ENCODE data around the gene CNGB1.

The CNGB1 gene

DNA sequence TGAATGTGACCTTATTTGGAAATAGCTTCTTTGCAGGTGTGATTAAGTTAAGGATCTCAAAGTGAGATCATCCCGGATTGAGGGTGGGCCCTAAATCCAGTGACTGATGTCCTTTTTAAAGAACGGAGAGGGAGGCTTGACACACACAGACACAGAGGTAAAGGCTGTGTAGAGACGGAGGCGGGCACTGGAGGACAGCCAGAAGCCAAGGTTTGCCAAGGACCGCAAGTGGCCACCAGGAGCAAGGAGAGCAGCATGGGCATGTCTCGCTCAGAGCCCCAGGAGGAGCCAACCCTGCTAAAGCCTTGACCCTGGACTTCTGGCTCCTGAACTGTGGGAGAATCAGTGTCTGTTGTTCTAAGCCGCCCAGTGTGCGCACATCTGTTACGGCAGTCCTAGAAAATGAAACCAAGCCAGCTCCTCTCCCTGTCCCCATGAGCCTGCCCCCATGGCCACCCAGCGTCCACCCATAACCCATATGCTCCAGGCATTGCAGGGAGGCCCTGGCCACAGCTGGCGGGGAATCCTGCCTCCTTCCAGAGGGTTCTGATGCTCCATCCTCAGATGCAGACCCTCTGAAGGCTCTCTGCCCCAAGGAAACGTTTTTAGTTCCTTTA, 15.2 kb downstream of the CNGB1 start:
- H3K27ac ChIP-seq (ENCODE audit: low read depth in 2 of 2, low read length in 2 of 2) = no peak overlapping the region
- H3K4me3 ChIP-seq (ENCODE audit: low read length in 2 of 2) = no peak overlapping the region
- H3K9me3 ChIP-seq (ENCODE audit: control insufficient read depth in 2 of 2, low read length in 2 of 2) = no peaks in the 10 kb centered on the region
- H3K9ac ChIP-seq (ENCODE audit: low read depth in 1 of 2, low read length in 2 of 2) = no peak overlapping the region
- no peaks in the 10 kb centered on the region for H3K4me1 ChIP-seq (ENCODE audit: control insufficient read depth in 2 of 2, insufficient read depth in 2 of 2, low read length in 2 of 2)
- H3K36me3 ChIP-seq (ENCODE audit: control insufficient read depth in 2 of 2, insufficient read depth in 2 of 2, low read length in 2 of 2) = no peaks in the 10 kb centered on the region
- no peaks in the 10 kb centered on the region for H3K27me3 ChIP-seq (ENCODE audit: control insufficient read depth in 2 of 2, insufficient read depth in 2 of 2, low read length in 2 of 2)

DNA sequence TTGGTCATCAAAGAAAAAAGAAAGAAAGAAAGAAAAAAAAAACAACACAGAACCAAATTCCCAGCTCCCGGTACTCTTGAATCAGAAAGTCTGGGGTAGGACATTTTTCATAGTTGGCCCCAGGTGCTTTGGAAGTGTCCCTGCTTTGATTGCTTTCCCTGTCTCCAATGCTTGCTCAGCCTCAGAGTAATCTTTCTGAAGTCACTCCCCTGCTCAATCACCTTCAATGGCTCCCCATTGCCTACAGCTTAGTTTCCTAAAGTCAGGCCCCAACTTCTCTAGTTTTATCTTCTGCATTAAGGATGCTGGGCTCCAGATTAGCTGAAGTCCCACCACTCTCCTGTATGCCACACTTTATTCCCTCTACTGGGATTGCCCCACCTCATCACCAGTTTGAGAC, 17.1 kb downstream of the CNGB1 start:
- H3K27ac ChIP-seq (ENCODE audit: low read depth in 2 of 2, low read length in 2 of 2) = no peak overlapping the region
- no peaks in the 10 kb centered on the region for H3K27me3 ChIP-seq (ENCODE audit: control insufficient read depth in 2 of 2, insufficient read depth in 2 of 2, low read length in 2 of 2)
- no peak overlapping the region for H3K9ac ChIP-seq (ENCODE audit: low read depth in 1 of 2, low read length in 2 of 2)
- H3K4me1 ChIP-seq (ENCODE audit: control insufficient read depth in 2 of 2, insufficient read depth in 2 of 2, low read length in 2 of 2) = no peaks in the 10 kb centered on the region
- H3K9me3 ChIP-seq (ENCODE audit: control insufficient read depth in 2 of 2, low read length in 2 of 2) = no peaks in the 10 kb centered on the region
- H3K4me3 ChIP-seq (ENCODE audit: low read length in 2 of 2) = no peak overlapping the region
- no peaks in the 10 kb centered on the region for H3K36me3 ChIP-seq (ENCODE audit: control insufficient read depth in 2 of 2, insufficient read depth in 2 of 2, low read length in 2 of 2)

DNA sequence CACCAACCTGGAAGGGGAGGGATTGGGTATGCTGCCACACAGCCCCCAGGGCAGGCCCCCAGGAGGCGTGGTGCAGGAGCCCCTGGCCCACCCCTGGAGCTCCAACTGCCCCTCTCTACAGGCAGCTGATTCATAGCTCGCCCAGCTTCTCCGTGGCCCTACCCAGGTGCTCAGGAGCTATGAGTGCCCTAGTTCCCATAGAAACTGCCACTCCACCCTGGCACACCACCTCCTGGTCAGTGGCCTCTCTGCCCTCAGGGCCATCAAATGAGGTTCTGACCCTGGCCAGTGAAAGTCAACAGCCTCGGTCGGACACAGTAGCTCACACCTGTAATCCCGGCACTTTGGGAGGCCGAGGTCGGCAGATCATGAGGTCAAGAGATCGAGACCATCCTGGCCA, 18.0 kb downstream of the CNGB1 start:
- no peaks in the 10 kb centered on the region for H3K27me3 ChIP-seq (ENCODE audit: control insufficient read depth in 2 of 2, insufficient read depth in 2 of 2, low read length in 2 of 2)
- H3K27ac ChIP-seq (ENCODE audit: low read depth in 2 of 2, low read length in 2 of 2) = no peak overlapping the region
- no peaks in the 10 kb centered on the region for H3K4me1 ChIP-seq (ENCODE audit: control insufficient read depth in 2 of 2, insufficient read depth in 2 of 2, low read length in 2 of 2)
- no peaks in the 10 kb centered on the region for H3K9me3 ChIP-seq (ENCODE audit: control insufficient read depth in 2 of 2, low read length in 2 of 2)
- H3K36me3 ChIP-seq (ENCODE audit: control insufficient read depth in 2 of 2, insufficient read depth in 2 of 2, low read length in 2 of 2) = no peaks in the 10 kb centered on the region
- no peak overlapping the region for H3K4me3 ChIP-seq (ENCODE audit: low read length in 2 of 2)
- no peak overlapping the region for H3K9ac ChIP-seq (ENCODE audit: low read depth in 1 of 2, low read length in 2 of 2)

DNA sequence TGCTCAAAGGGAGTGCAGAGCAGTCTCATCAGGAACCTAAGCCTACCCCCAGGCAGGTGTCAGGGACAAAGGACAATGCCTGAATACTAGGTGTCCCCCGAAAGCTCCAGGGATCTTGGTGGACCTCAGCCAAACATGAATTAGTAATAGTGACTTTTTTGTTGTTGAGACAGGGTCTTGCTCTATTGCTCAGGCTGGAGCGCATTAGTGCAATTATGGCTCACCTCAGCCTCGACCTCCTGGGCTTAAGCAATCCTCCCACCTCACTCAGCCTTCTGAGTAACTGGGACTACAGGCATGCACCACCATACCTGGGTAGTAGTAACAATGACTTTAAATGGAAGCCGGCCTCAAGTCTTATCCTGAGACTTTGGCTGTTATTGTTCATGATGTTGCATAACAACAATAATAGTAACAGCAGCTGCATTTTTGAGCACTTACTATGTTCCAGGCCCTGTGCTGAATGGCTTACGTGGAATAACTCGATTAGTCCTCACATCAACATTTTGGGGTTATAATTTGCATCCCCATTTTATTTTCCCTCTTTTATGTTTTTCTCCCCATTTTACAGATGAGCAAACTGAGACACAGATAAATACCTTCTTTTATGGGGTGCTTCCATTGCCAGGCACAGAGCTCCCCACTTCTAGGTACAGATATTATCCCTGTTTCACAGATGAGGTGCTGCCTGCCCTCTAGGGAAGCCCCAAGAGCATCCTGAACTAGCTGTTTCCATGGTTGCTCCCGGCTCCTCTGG, 19.5 kb downstream of the CNGB1 start:
- Histone ChIP-seq H3K4me3 (ENCODE audit: low read length in 2 of 2) (no peak overlapping the region), H3K9ac (ENCODE audit: low read depth in 1 of 2, low read length in 2 of 2) (no peak overlapping the region), H3K4me1 (ENCODE audit: control insufficient read depth in 2 of 2, insufficient read depth in 2 of 2, low read length in 2 of 2) (no peaks in the 10 kb centered on the region), H3K27ac (ENCODE audit: low read depth in 2 of 2, low read length in 2 of 2) (no peak overlapping the region), H3K9me3 (ENCODE audit: control insufficient read depth in 2 of 2, low read length in 2 of 2) (no peaks in the 10 kb centered on the region), H3K36me3 (ENCODE audit: control insufficient read depth in 2 of 2, insufficient read depth in 2 of 2, low read length in 2 of 2) (no peaks in the 10 kb centered on the region), H3K27me3 (ENCODE audit: control insufficient read depth in 2 of 2, insufficient read depth in 2 of 2, low read length in 2 of 2) (no peaks in the 10 kb centered on the region)

DNA sequence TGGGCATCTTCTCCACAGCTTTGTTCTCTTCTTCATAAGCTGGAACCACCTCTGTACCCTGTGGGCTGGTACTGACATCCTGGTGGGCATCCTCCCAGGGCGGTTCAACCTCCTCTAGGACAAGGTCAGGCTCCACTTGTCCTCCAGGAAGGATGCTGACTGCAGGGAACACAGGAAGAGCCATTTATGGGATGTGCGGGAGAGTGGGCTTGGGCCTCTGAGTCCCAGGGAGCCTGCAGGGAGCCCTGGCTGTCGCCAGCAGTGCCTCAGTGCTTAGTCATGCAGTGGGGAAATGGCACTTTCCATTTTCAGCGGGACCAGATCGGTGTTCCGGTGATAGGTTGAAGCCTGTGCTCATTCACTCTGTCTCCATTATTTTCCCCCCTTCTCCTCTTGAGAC, 20.5 kb downstream of the CNGB1 start:
- no peaks in the 10 kb centered on the region for H3K27me3 ChIP-seq (ENCODE audit: control insufficient read depth in 2 of 2, insufficient read depth in 2 of 2, low read length in 2 of 2)
- no peaks in the 10 kb centered on the region for H3K36me3 ChIP-seq (ENCODE audit: control insufficient read depth in 2 of 2, insufficient read depth in 2 of 2, low read length in 2 of 2)
- no peak overlapping the region for H3K9ac ChIP-seq (ENCODE audit: low read depth in 1 of 2, low read length in 2 of 2)
- no peak overlapping the region for H3K4me3 ChIP-seq (ENCODE audit: low read length in 2 of 2)
- H3K27ac ChIP-seq (ENCODE audit: low read depth in 2 of 2, low read length in 2 of 2) = no peak overlapping the region
- H3K9me3 ChIP-seq (ENCODE audit: control insufficient read depth in 2 of 2, low read length in 2 of 2) = no peaks in the 10 kb centered on the region
- no peaks in the 10 kb centered on the region for H3K4me1 ChIP-seq (ENCODE audit: control insufficient read depth in 2 of 2, insufficient read depth in 2 of 2, low read length in 2 of 2)

DNA sequence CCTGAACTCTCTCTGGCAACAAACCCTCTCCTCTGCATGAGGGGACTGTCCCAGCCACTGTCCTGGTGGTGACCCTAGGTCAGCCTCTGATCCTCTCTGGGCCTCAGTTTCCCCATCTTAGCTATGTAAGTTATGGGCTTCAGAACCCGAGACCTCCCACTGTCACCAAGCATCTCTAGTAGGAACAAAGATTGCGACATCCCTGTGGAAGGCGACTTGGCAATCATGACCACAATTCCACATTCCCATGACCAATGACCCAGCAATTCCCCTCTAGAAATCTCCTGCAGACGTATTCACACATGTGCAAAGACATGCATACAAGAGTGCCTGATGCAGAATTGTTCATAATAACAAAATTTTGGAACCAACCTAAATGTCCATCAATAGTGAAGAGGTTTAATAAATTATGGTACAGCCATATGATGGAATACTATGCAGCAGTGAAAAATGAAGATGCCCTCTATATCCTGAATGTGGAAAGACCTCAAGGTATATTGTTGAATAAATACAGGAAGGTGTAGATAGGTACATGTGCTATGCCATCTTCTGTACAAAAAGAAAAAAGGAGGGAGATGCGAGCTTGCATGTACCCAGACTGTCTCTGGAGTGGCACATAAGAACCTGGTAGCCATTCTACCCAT, 21.2 kb downstream of the CNGB1 start:
- H3K27me3 ChIP-seq (ENCODE audit: control insufficient read depth in 2 of 2, insufficient read depth in 2 of 2, low read length in 2 of 2) = no peaks in the 10 kb centered on the region
- H3K36me3 ChIP-seq (ENCODE audit: control insufficient read depth in 2 of 2, insufficient read depth in 2 of 2, low read length in 2 of 2) = no peaks in the 10 kb centered on the region
- H3K27ac ChIP-seq (ENCODE audit: low read depth in 2 of 2, low read length in 2 of 2) = no peak overlapping the region
- H3K4me3 ChIP-seq (ENCODE audit: low read length in 2 of 2) = no peak overlapping the region
- no peak overlapping the region for H3K9ac ChIP-seq (ENCODE audit: low read depth in 1 of 2, low read length in 2 of 2)
- no peaks in the 10 kb centered on the region for H3K9me3 ChIP-seq (ENCODE audit: control insufficient read depth in 2 of 2, low read length in 2 of 2)
- H3K4me1 ChIP-seq (ENCODE audit: control insufficient read depth in 2 of 2, insufficient read depth in 2 of 2, low read length in 2 of 2) = no peaks in the 10 kb centered on the region

DNA sequence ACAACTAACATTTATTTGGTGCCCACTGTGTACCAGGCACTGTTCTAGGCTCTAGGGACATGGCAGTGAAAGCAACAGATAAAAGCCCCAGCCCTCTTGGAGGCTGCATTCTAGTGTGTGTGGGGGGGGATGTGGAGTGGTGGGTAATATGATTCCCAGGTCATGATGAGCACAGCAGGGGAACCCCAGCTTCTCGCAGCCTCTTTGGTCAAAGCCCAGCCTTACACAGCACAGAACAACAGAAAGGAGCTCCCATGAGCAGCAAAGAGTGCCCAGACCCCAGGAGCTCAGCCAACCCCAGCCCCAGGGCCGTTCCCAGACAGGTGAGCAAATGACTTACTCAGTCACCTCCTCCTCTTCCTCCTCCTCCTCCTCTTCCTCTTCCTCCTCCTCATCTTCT, 21.9 kb downstream of the CNGB1 start:
- H3K4me3 ChIP-seq (ENCODE audit: low read length in 2 of 2) = no peak overlapping the region
- H3K9me3 ChIP-seq (ENCODE audit: control insufficient read depth in 2 of 2, low read length in 2 of 2) = no peaks in the 10 kb centered on the region
- H3K27ac ChIP-seq (ENCODE audit: low read depth in 2 of 2, low read length in 2 of 2) = no peak overlapping the region
- no peaks in the 10 kb centered on the region for H3K4me1 ChIP-seq (ENCODE audit: control insufficient read depth in 2 of 2, insufficient read depth in 2 of 2, low read length in 2 of 2)
- no peaks in the 10 kb centered on the region for H3K36me3 ChIP-seq (ENCODE audit: control insufficient read depth in 2 of 2, insufficient read depth in 2 of 2, low read length in 2 of 2)
- no peak overlapping the region for H3K9ac ChIP-seq (ENCODE audit: low read depth in 1 of 2, low read length in 2 of 2)
- no peaks in the 10 kb centered on the region for H3K27me3 ChIP-seq (ENCODE audit: control insufficient read depth in 2 of 2, insufficient read depth in 2 of 2, low read length in 2 of 2)

DNA sequence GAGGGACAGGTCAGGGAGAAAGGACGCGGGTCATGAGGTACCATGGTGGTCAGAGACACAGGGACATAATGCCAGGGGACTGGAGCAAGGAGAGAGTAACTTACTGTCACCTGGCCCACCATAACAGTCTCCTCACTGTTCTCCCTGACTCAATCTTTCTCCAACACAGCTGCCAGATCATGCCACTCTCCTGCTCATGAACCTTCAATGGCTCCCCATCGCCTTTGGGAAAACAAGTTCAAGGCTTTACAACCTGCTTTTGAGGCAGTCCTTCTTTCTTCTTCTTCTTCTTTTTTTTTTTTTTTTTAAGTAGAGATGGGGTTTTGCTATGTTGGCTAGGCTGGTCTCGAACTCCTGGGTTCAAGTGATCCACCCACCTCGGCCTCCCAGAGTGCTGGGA, 22.9 kb downstream of the CNGB1 start:
- Histone ChIP-seq H3K27me3 (ENCODE audit: control insufficient read depth in 2 of 2, insufficient read depth in 2 of 2, low read length in 2 of 2) (no peaks in the 10 kb centered on the region), H3K36me3 (ENCODE audit: control insufficient read depth in 2 of 2, insufficient read depth in 2 of 2, low read length in 2 of 2) (no peaks in the 10 kb centered on the region)

DNA sequence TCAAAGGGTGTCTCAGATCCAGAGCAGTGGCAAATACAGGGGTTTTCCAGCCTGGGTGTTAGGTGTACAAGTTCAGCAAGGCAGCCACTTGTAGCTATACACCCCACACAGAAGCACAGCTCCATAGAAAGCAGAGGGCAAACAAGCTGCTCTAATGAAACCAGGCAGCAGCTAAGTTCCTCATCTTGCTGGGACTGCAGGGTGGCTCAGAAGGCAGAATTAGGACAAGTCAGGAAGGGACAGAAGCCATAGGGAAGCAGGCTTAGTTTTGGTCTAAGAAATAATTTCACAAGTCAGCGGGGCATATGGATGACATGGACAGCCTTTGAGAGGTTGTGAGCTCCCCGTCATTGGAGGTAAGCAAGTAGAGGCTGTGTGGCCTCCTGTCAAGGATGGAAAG, 23.7 kb downstream of the CNGB1 start:
- H3K36me3 ChIP-seq (ENCODE audit: control insufficient read depth in 2 of 2, insufficient read depth in 2 of 2, low read length in 2 of 2) = no peaks in the 10 kb centered on the region
- no peak overlapping the region for H3K27ac ChIP-seq (ENCODE audit: low read depth in 2 of 2, low read length in 2 of 2)
- H3K9me3 ChIP-seq (ENCODE audit: control insufficient read depth in 2 of 2, low read length in 2 of 2) = no peaks in the 10 kb centered on the region
- H3K27me3 ChIP-seq (ENCODE audit: control insufficient read depth in 2 of 2, insufficient read depth in 2 of 2, low read length in 2 of 2) = no peaks in the 10 kb centered on the region
- H3K4me1 ChIP-seq (ENCODE audit: control insufficient read depth in 2 of 2, insufficient read depth in 2 of 2, low read length in 2 of 2) = no peaks in the 10 kb centered on the region
- no peak overlapping the region for H3K9ac ChIP-seq (ENCODE audit: low read depth in 1 of 2, low read length in 2 of 2)
- H3K4me3 ChIP-seq (ENCODE audit: low read length in 2 of 2) = no peak overlapping the region

More for the DNA sequence above, 22.9 kb downstream of the CNGB1 start:
- Histone ChIP-seq H3K9ac (ENCODE audit: low read depth in 1 of 2, low read length in 2 of 2) (no peak overlapping the region), H3K9me3 (ENCODE audit: control insufficient read depth in 2 of 2, low read length in 2 of 2) (no peaks in the 10 kb centered on the region), H3K4me1 (ENCODE audit: control insufficient read depth in 2 of 2, insufficient read depth in 2 of 2, low read length in 2 of 2) (no peaks in the 10 kb centered on the region), H3K27ac (ENCODE audit: low read depth in 2 of 2, low read length in 2 of 2) (no peak overlapping the region), H3K4me3 (ENCODE audit: low read length in 2 of 2) (no peak overlapping the region)

DNA sequence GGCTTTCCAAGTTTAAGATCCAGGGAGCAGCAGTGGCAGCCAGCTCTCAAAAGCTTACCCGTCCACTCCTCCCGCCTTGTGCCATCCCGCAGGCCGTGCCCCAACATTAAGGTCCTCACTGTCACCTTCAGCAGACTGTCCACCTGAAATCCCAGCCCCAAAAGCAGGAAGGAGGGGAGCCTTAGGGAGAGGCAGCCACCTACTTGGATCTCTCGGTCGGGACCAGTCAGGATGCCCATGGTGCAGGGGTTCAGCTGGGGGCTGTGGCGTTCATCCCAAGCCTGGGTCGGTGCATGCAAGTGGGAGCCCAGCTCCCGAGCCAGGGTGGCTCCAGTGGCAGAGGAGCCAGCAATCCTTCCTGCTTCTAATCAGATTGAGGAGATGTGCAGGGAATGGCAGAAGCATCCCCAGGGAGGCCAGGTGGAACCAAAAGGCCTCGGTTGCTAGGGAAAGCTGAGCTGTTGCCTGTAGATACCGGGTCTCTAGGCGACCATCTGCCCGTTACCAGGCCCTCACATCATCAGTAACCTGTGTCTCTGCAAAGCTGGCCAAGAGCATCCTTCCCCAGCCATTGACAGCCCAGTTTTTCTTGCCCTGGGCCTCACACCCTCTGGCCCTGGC, 24.6 kb downstream of the CNGB1 start:
- no peak overlapping the region for H3K9ac ChIP-seq (ENCODE audit: low read depth in 1 of 2, low read length in 2 of 2)
- no peaks in the 10 kb centered on the region for H3K9me3 ChIP-seq (ENCODE audit: control insufficient read depth in 2 of 2, low read length in 2 of 2)
- H3K4me3 ChIP-seq (ENCODE audit: low read length in 2 of 2) = no peak overlapping the region
- peaks cover 0 to 1% of the 10 kb centered on the region in 2 donors for H3K27me3 ChIP-seq (ENCODE audit: control insufficient read depth in 2 of 2, insufficient read depth in 2 of 2, low read length in 2 of 2)
- H3K36me3 ChIP-seq (ENCODE audit: control insufficient read depth in 2 of 2, insufficient read depth in 2 of 2, low read length in 2 of 2) = no peaks in the 10 kb centered on the region
- H3K27ac ChIP-seq (ENCODE audit: low read depth in 2 of 2, low read length in 2 of 2) = no peak overlapping the region
- no peaks in the 10 kb centered on the region for H3K4me1 ChIP-seq (ENCODE audit: control insufficient read depth in 2 of 2, insufficient read depth in 2 of 2, low read length in 2 of 2)
